ENCODE measurements around the gene RIPOR2.
"Not testable (repeated sequence)": the region's sequence is repeated elsewhere in the genome, so short reads cannot be mapped to it uniquely, and the experiment has no call there.

The RIPOR2 gene

GRCh38 chr6:24926647-24927046, 9.1 kb downstream of the RIPOR2 start:
- in situ Hi-C loops (cut with MboI; ENCODE audit: low sequenced_read_pairs); H3K27me3 ChIP-seq (ENCODE audit: low read depth); H3K4me1 ChIP-seq; H3K4me3 ChIP-seq; DNase-seq (ENCODE audit: low spot score in 2 of 2); H3K36me3 ChIP-seq (replicated peaks); H3K9me3 ChIP-seq: not testable (repeated sequence)

- no peak overlapping the region for H3K4me3 ChIP-seq
- peaks cover 4% of the 10 kb centered on the region; the same call in 1 of the 2 replicates for H3K4me1 ChIP-seq
- no peaks in the 10 kb centered on the region for H3K27me3 ChIP-seq (ENCODE audit: low read depth)
- in situ Hi-C loops (cut with MboI; ENCODE audit: low sequenced_read_pairs): no loop called here
- no peaks in the 10 kb centered on the region for H3K36me3 ChIP-seq (replicated peaks)
- no peaks in the 10 kb centered on the region for H3K9me3 ChIP-seq
- no peak for DNase-seq (ENCODE audit: low spot score in 2 of 2)
These were observed 9.6 kb downstream of the RIPOR2 start for GRCh38 chr6:24926192-24926591.

- Histone ChIP-seq H3K27me3 (ENCODE audit: low read depth) (no peaks in the 10 kb centered on the region), H3K4me3 (no peak overlapping the region), H3K36me3 (replicated peaks) (no peaks in the 10 kb centered on the region), H3K9me3 (no peaks in the 10 kb centered on the region), H3K4me1 (peaks cover 4% of the 10 kb centered on the region; the same call in 1 of the 2 replicates)
- no peak for DNase-seq (ENCODE audit: low spot score in 2 of 2)
- in situ Hi-C loops (cut with MboI; ENCODE audit: low sequenced_read_pairs): no loop called here
These were observed 10.1 kb downstream of the RIPOR2 start for GRCh38 chr6:24925661-24926060.

DNA sequence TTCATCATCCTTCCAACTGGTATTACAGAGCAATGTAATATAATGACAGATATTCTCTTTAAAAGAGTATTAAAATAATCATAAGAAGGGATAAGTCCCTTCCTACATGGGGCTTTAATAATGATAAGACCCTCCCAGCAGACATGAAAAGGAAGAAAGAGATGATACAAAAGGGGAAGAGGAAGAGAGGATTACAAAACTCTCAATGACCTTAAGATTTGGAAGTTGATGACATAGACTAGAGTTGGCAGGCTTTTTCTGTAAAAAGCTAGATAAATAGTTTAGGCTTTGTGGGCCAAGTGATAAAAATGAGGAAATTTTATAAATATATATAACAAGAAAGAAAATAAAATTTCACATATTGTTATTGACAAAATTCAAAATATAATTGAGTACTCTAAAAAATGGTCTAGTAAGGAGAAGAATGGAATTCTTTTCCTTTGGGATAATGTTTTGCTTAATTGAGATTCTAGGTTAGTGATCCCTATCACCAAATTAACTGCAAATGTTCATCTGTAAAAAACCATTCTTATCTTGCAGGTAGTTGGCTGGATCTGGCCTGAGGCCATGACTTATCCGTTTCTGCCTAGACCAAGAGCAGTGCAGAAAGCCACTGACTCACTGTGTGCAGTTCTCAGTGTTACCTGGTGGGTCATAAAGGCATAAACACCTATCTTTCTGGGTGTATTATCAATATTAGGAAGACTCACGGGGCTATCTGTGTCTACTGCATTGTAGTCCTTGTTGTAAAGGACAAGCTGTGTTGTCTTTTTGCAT, 11.0 kb downstream of the RIPOR2 start:
- peaks cover 4% of the 10 kb centered on the region; the same call in 1 of the 2 replicates for H3K4me1 ChIP-seq
- in situ Hi-C loops (cut with MboI; ENCODE audit: low sequenced_read_pairs): no loop called here
- H3K4me3 ChIP-seq: no peak overlapping the region
- no peak for DNase-seq (ENCODE audit: low spot score in 2 of 2)
- H3K9me3 ChIP-seq: no peaks in the 10 kb centered on the region
- no peaks in the 10 kb centered on the region for H3K27me3 ChIP-seq (ENCODE audit: low read depth)
- no peaks in the 10 kb centered on the region for H3K36me3 ChIP-seq (replicated peaks)

DNA sequence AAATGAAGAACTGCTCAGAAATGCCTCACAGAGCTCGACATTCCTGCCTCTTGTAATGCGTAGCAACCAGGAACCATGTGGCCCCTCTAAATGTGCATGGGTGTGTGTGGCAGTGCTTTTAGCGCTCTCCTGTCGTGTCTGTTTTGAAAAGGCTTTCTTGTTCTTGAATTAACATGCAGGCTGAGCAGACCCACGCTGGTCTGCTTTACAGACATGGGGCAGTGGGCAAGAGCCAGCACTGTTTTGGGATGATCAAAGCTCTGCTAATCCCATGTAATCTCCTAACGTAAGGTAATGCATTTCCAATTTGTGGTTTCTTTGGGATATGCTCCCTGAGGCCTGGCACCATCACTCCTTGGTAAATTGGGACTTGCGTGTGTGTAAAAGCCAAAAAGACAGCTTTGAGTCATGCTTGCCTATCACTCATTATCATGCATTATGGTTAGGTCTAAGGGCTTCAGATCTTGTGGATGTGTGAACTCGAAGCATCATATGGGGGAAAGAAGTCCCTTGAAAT, 11.8 kb downstream of the RIPOR2 start:
- no peaks in the 10 kb centered on the region for H3K36me3 ChIP-seq (replicated peaks)
- no peaks in the 10 kb centered on the region for H3K9me3 ChIP-seq
- peaks cover 4% of the 10 kb centered on the region; the same call in 1 of the 2 replicates for H3K4me1 ChIP-seq
- no peaks in the 10 kb centered on the region for H3K27me3 ChIP-seq (ENCODE audit: low read depth)
- in situ Hi-C loops (cut with MboI; ENCODE audit: low sequenced_read_pairs): no loop called here
- H3K4me3 ChIP-seq: no peak overlapping the region
- DNase-seq (ENCODE audit: low spot score in 2 of 2): peak in 1 of 2 experiments; percentile 20

- DNase-seq (ENCODE audit: low spot score in 2 of 2): no peak
- no peak overlapping the region for H3K4me3 ChIP-seq
- in situ Hi-C loops (cut with MboI; ENCODE audit: low sequenced_read_pairs): no loop called here
- H3K27me3 ChIP-seq (ENCODE audit: low read depth): no peaks in the 10 kb centered on the region
- H3K36me3 ChIP-seq (replicated peaks): no peaks in the 10 kb centered on the region
- peaks cover 4% of the 10 kb centered on the region; the same call in 1 of the 2 replicates for H3K4me1 ChIP-seq
- no peaks in the 10 kb centered on the region for H3K9me3 ChIP-seq
These were observed 12.9 kb downstream of the RIPOR2 start for GRCh38 chr6:24922814-24923213.

GRCh38 chr6:24922170-24922569, 13.6 kb downstream of the RIPOR2 start:
- in situ Hi-C loops (cut with MboI; ENCODE audit: low sequenced_read_pairs): no loop called here
- Histone ChIP-seq H3K9me3 (no peaks in the 10 kb centered on the region), H3K4me3 (no peak overlapping the region), H3K4me1 (peaks cover 4% of the 10 kb centered on the region; the same call in 1 of the 2 replicates), H3K27me3 (ENCODE audit: low read depth) (no peaks in the 10 kb centered on the region), H3K36me3 (replicated peaks) (no peaks in the 10 kb centered on the region)
- no peak for DNase-seq (ENCODE audit: low spot score in 2 of 2)

- Histone ChIP-seq H3K4me3 (no peak overlapping the region), H3K36me3 (replicated peaks) (no peaks in the 10 kb centered on the region), H3K4me1 (peaks cover 4% of the 10 kb centered on the region; the same call in 1 of the 2 replicates), H3K9me3 (no peaks in the 10 kb centered on the region), H3K27me3 (ENCODE audit: low read depth) (no peaks in the 10 kb centered on the region)
- in situ Hi-C loops (cut with MboI; ENCODE audit: low sequenced_read_pairs): no loop called here
- DNase-seq (ENCODE audit: low spot score in 2 of 2): no peak
These were observed 15.6 kb downstream of the RIPOR2 start for GRCh38 chr6:24920136-24920535.

DNA sequence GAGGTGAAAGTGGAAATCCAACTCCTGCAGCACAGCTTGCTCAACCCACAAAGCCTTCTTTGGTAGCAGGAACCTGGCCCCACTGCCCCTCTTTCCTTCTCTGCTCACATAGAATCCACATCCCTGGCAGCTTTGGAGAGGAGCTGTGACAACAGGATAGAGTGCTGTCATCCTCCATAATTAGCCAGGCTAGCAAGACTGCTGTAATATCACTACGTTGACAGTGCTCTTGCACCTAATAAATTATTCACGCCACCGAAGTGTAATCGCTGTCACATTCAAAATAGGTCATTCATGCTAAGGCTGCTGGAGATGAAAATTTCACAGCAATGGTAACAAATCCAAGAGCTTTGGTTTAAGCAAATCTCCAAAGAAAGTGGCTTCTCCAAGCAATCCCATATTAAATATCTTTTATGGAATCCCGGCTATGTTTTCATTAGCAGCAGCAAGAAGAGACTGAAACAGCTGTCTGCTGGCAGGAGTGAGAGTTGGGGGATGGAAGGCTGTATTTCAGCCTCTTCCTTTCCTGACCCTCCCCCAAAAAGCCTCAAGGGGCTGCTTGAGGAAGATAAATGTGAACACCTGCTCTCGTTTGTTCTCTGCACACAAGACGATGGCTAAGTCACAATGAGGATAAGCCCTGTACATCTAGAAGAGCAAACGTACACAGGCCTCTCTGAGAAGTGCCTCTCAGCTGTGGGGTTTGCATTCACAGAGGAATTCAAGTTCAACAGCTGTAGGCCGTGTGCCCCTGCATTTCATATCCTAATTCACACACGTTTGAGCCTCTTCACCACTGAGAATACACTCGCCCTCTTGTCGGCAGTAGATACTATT, 16.5 kb downstream of the RIPOR2 start:
- no peak overlapping the region for H3K4me3 ChIP-seq
- peaks cover 4% of the 10 kb centered on the region; the same call in 1 of the 2 replicates for H3K4me1 ChIP-seq
- in situ Hi-C loops (cut with MboI; ENCODE audit: low sequenced_read_pairs): no loop called here
- H3K9me3 ChIP-seq: no peaks in the 10 kb centered on the region
- no peaks in the 10 kb centered on the region for H3K27me3 ChIP-seq (ENCODE audit: low read depth)
- no peaks in the 10 kb centered on the region for H3K36me3 ChIP-seq (replicated peaks)
- no peak for DNase-seq (ENCODE audit: low spot score in 2 of 2)

- Histone ChIP-seq H3K27me3 (ENCODE audit: low read depth) (no peaks in the 10 kb centered on the region), H3K36me3 (replicated peaks) (no peaks in the 10 kb centered on the region), H3K9me3 (no peaks in the 10 kb centered on the region), H3K4me1 (no peaks in the 10 kb centered on the region), H3K4me3 (no peak overlapping the region)
- no peak for DNase-seq (ENCODE audit: low spot score in 2 of 2)
- in situ Hi-C loops (cut with MboI; ENCODE audit: low sequenced_read_pairs): no loop called here
These were observed 17.1 kb downstream of the RIPOR2 start for GRCh38 chr6:24918641-24919055.

GRCh38 chr6:24916496-24916895, 19.3 kb downstream of the RIPOR2 start:
- in situ Hi-C loops (cut with MboI; ENCODE audit: low sequenced_read_pairs): no loop called here
- DNase-seq (ENCODE audit: low spot score in 2 of 2): no peak
- no peaks in the 10 kb centered on the region for H3K9me3 ChIP-seq

GRCh38 chr6:24915641-24916040, 20.1 kb downstream of the RIPOR2 start:
- in situ Hi-C loops (cut with MboI; ENCODE audit: low sequenced_read_pairs): no loop called here
- no peaks in the 10 kb centered on the region for H3K9me3 ChIP-seq
- no peaks in the 10 kb centered on the region for H3K36me3 ChIP-seq (replicated peaks)
- H3K4me3 ChIP-seq: no peak overlapping the region
- no peaks in the 10 kb centered on the region for H3K4me1 ChIP-seq
- DNase-seq (ENCODE audit: low spot score in 2 of 2): no peak
- H3K27me3 ChIP-seq (ENCODE audit: low read depth): no peaks in the 10 kb centered on the region

More at GRCh38 chr6:24916496-24916895, 19.3 kb downstream of the RIPOR2 start:
- no peaks in the 10 kb centered on the region for H3K27me3 ChIP-seq (ENCODE audit: low read depth)
- H3K4me1 ChIP-seq: no peaks in the 10 kb centered on the region
- H3K4me3 ChIP-seq: no peak overlapping the region
- H3K36me3 ChIP-seq (replicated peaks): no peaks in the 10 kb centered on the region

- H3K36me3 ChIP-seq (replicated peaks); H3K4me3 ChIP-seq; DNase-seq (ENCODE audit: low spot score in 2 of 2); H3K27me3 ChIP-seq (ENCODE audit: low read depth); H3K4me1 ChIP-seq; H3K9me3 ChIP-seq; in situ Hi-C loops (cut with MboI; ENCODE audit: low sequenced_read_pairs): not testable (repeated sequence)
These were observed 21.7 kb downstream of the RIPOR2 start for GRCh38 chr6:24914082-24914481.
